ENCODE measurements around the gene FBXL17.

Gene FBXL17

GRCh38 chr5:108146222-108146621, 235.7 kb downstream of the FBXL17 start:
- no peak for DNase-seq

- DNase-seq: no peak
These were observed 236.5 kb downstream of the FBXL17 start for GRCh38 chr5:108145351-108145750.

GRCh38 chr5:108144332-108144731, 237.6 kb downstream of the FBXL17 start:
- DNase-seq: no peak

- no peak for DNase-seq
These were observed 238.3 kb downstream of the FBXL17 start for GRCh38 chr5:108143581-108143980.

- DNase-seq: no peak
These were observed 240.2 kb downstream of the FBXL17 start for GRCh38 chr5:108141676-108142075.

- no peak for DNase-seq
These were observed 245.4 kb downstream of the FBXL17 start for GRCh38 chr5:108136493-108136892.

- no peak for DNase-seq
These were observed 252.8 kb downstream of the FBXL17 start for GRCh38 chr5:108129129-108129528.

GRCh38 chr5:108125771-108126511, 256.0 kb downstream of the FBXL17 start:
- no peak for DNase-seq

- no peak for DNase-seq
These were observed 257.3 kb downstream of the FBXL17 start for GRCh38 chr5:108124596-108124995.

- peak; percentile 9 for DNase-seq
These were observed 259.2 kb downstream of the FBXL17 start for GRCh38 chr5:108122702-108123101.

GRCh38 chr5:108118813-108119514, 262.9 kb downstream of the FBXL17 start:
- DNase-seq: no peak

GRCh38 chr5:108115673-108116072, 266.2 kb downstream of the FBXL17 start:
- no peak for DNase-seq

GRCh38 chr5:108113950-108114349, 267.9 kb downstream of the FBXL17 start:
- no peak for DNase-seq

GRCh38 chr5:108111736-108112135, 270.2 kb downstream of the FBXL17 start:
- no peak for DNase-seq

GRCh38 chr5:108109059-108109458, 272.8 kb downstream of the FBXL17 start:
- no peak for DNase-seq

- no peak for DNase-seq
These were observed 277.4 kb downstream of the FBXL17 start for GRCh38 chr5:108104448-108104847.

GRCh38 chr5:108102463-108102862, 279.4 kb downstream of the FBXL17 start:
- no peak for DNase-seq

- no peak for DNase-seq
These were observed 280.1 kb downstream of the FBXL17 start for GRCh38 chr5:108101821-108102220.

GRCh38 chr5:108101130-108101529, 280.8 kb downstream of the FBXL17 start:
- no peak for DNase-seq

- DNase-seq: no peak
These were observed 287.1 kb downstream of the FBXL17 start for GRCh38 chr5:108094800-108095199.

GRCh38 chr5:108093186-108093585, 288.7 kb downstream of the FBXL17 start:
- no peak for DNase-seq

- no peak for DNase-seq
These were observed 291.0 kb downstream of the FBXL17 start for GRCh38 chr5:108090946-108091345.

- DNase-seq: no peak
These were observed 297.8 kb downstream of the FBXL17 start for GRCh38 chr5:108084105-108084504.

- no peak for DNase-seq
These were observed 298.7 kb downstream of the FBXL17 start for GRCh38 chr5:108083232-108083631.

GRCh38 chr5:108081707-108082106, 300.2 kb downstream of the FBXL17 start:
- no peak for DNase-seq
